ENCODE measurements around the gene PDE4A.
"Not testable (repeated sequence)": the region's sequence is repeated elsewhere in the genome, so short reads cannot be mapped to it uniquely, and the experiment has no call there.

The PDE4A gene

DNA sequence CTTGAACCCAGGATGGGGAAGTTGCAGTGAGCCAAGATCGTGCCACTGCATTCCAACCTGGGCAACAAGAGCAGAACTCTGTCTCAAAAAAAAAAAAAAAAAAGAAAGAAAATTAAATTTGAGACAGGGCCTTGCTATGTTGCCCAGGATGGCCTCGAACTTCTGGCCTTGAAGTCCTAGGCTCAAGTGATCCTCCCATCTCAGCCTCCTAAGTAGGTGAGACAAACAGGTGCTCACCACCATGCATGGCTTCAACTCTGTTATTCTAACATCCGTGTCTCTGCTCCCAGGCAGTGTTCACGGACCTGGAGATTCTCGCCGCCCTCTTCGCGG lies 40.3 kb downstream of the PDE4A start:
- Histone ChIP-seq H3K9me2 (ENCODE audit: low read depth, low read length) (no peaks in the 10 kb centered on the region), H3K79me2 (ENCODE audit: insufficient read depth, low read length) (no peaks in the 10 kb centered on the region), H3K36me3 (ENCODE audit: insufficient read depth, low read length) (no peaks in the 10 kb centered on the region), H3K4me1 (ENCODE audit: insufficient read depth, low read length, severe bottlenecking) (peaks cover 5% of the 10 kb centered on the region), H3K9me3 (ENCODE audit: low read length) (no peaks in the 10 kb centered on the region), H3K4me3 (ENCODE audit: low read depth, low read length, poor library complexity, severe bottlenecking) (no peak overlapping the region), H3K4me2 (ENCODE audit: low read length) (0 out of 2 replicates have a peak overlapping the region, but pooled peaks have one; percentile 16), H3F3A (ENCODE audit: insufficient read depth, low read length) (no peaks in the 10 kb centered on the region), H2AFZ (ENCODE audit: low read length) (no peak overlapping the region), H4K20me1 (ENCODE audit: insufficient read depth, low read length) (no peaks in the 10 kb centered on the region), H3K27ac (ENCODE audit: low read depth, low read length, poor library complexity, severe bottlenecking) (no peak overlapping the region), H3K27me3 (ENCODE audit: insufficient read depth, low read length) (no peaks in the 10 kb centered on the region; the same call in none of the 2 replicates), H3K9ac (ENCODE audit: low read length) (no peak overlapping the region)
- TF ChIP-seq, protein P1, sequence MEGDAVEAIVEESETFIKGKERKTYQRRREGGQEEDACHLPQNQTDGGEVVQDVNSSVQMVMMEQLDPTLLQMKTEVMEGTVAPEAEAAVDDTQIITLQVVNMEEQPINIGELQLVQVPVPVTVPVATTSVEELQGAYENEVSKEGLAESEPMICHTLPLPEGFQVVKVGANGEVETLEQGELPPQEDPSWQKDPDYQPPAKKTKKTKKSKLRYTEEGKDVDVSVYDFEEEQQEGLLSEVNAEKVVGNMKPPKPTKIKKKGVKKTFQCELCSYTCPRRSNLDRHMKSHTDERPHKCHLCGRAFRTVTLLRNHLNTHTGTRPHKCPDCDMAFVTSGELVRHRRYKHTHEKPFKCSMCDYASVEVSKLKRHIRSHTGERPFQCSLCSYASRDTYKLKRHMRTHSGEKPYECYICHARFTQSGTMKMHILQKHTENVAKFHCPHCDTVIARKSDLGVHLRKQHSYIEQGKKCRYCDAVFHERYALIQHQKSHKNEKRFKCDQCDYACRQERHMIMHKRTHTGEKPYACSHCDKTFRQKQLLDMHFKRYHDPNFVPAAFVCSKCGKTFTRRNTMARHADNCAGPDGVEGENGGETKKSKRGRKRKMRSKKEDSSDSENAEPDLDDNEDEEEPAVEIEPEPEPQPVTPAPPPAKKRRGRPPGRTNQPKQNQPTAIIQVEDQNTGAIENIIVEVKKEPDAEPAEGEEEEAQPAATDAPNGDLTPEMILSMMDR (IDR thresholded peaks at IDR 0.05; ENCODE audit: low read length), result no peak
- no peak for TF ChIP-seq EZH2 (IDR thresholded peaks at IDR 0.05; ENCODE audit: borderline replicate concordance, low read length)

DNA sequence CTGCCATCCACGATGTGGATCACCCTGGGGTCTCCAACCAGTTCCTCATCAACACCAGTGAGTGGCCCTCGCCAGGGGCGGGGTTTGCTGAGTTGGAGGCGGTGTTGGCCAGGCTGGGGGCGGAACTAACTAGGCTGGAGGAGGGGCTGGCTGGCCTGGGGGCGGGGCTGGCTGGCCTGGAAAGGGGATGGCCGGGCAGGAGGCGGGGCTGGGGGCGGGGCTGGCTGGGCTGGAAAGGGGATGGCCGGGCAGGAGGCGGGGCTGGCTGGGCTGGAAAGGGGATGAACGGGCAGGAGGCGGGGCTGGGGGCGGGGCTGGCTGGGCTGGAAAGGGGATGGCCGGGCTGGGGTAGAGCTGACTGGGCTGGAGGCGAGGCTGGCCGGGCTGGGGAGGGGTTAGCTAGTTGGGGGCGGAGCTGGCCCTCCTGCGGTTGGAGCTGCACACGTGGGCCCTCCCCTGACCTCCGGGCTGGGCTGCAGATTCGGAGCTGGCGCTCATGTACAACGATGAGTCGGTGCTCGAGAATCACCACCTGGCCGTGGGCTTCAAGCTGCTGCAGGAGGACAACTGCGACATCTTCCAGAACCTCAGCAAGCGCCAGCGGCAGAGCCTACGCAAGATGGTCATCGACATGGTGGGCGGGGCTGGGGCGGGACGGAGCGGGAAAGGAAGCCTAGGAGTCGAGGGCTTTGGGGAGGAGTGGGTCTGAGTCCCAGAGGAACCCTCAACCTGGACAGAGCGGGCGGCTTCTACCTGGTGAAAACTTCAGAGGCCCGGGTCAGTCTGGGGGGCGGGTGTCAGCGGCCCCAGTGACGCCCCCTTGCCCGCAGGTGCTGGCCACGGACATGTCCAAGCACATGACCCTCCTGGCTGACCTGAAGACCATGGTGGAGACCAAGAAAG lies 41.0 kb downstream of the PDE4A start:
- no peaks in the 10 kb centered on the region for H3K9me2 ChIP-seq (ENCODE audit: low read depth, low read length)
- H3K4me2 ChIP-seq (ENCODE audit: low read length), result peak overlapping the region; percentile 62
- H3K27ac ChIP-seq (ENCODE audit: low read depth, low read length, poor library complexity, severe bottlenecking), result no peak overlapping the region
- H3K27me3 ChIP-seq (ENCODE audit: insufficient read depth, low read length), result no peaks in the 10 kb centered on the region; the same call in none of the 2 replicates
- no peaks in the 10 kb centered on the region for H3F3A ChIP-seq (ENCODE audit: insufficient read depth, low read length)
- no peaks in the 10 kb centered on the region for H4K20me1 ChIP-seq (ENCODE audit: insufficient read depth, low read length)
- no peak overlapping the region for H3K9ac ChIP-seq (ENCODE audit: low read length)
- H3K9me3 ChIP-seq (ENCODE audit: low read length), result no peaks in the 10 kb centered on the region
- no peak for TF ChIP-seq EZH2 (IDR thresholded peaks at IDR 0.05; ENCODE audit: borderline replicate concordance, low read length)
- TF ChIP-seq, protein P1 (IDR thresholded peaks at IDR 0.05; ENCODE audit: low read length), result no peak
- H3K36me3 ChIP-seq (ENCODE audit: insufficient read depth, low read length), result no peaks in the 10 kb centered on the region
- H2AFZ ChIP-seq (ENCODE audit: low read length), result no peak overlapping the region
- H3K79me2 ChIP-seq (ENCODE audit: insufficient read depth, low read length), result no peaks in the 10 kb centered on the region
- peaks cover 5% of the 10 kb centered on the region for H3K4me1 ChIP-seq (ENCODE audit: insufficient read depth, low read length, severe bottlenecking)
- peak overlapping the region; percentile 44 for H3K4me3 ChIP-seq (ENCODE audit: low read depth, low read length, poor library complexity, severe bottlenecking)

GRCh38 chr19:10462042-10462441 lies 41.7 kb downstream of the PDE4A start:
- H3K9ac ChIP-seq (ENCODE audit: low read length); H3K36me3 ChIP-seq (ENCODE audit: insufficient read depth, low read length); H3K9me2 ChIP-seq (ENCODE audit: low read depth, low read length); H3K79me2 ChIP-seq (ENCODE audit: insufficient read depth, low read length); H3K27me3 ChIP-seq (ENCODE audit: insufficient read depth, low read length); H4K20me1 ChIP-seq (ENCODE audit: insufficient read depth, low read length); H3K4me3 ChIP-seq (ENCODE audit: low read depth, low read length, poor library complexity, severe bottlenecking); H3K4me1 ChIP-seq (ENCODE audit: insufficient read depth, low read length, severe bottlenecking); H3K9me3 ChIP-seq (ENCODE audit: low read length); H3F3A ChIP-seq (ENCODE audit: insufficient read depth, low read length); H2AFZ ChIP-seq (ENCODE audit: low read length); H3K27ac ChIP-seq (ENCODE audit: low read depth, low read length, poor library complexity, severe bottlenecking): not testable (repeated sequence)
- H3K4me2 ChIP-seq (ENCODE audit: low read length), result peak overlapping the region; percentile 62; the same call in 1 of the 2 replicates

DNA sequence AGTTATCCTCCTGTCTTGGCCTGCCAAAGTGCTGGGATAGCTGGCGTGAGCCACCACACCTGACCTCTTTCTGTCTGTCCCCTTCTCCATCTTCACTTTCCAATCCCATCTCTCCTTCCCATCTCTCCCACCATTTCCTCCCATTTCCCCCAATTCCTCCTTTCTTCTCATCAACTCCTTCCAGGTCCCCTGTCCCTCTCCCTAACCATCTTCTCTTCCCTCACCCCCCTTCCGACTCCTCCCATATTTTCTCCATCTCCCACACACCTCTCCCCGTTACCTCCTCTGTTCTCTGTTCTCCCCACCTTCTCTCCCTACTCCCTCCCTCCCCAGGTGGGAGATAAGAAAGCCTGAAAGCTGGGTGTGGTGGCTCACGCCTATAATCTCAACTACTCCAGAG lies 42.2 kb downstream of the PDE4A start:
- Histone ChIP-seq H3K36me3 (ENCODE audit: insufficient read depth, low read length) (no peaks in the 10 kb centered on the region), H3K9me2 (ENCODE audit: low read depth, low read length) (no peaks in the 10 kb centered on the region), H3K27me3 (ENCODE audit: insufficient read depth, low read length) (no peaks in the 10 kb centered on the region; the same call in none of the 2 replicates), H3F3A (ENCODE audit: insufficient read depth, low read length) (no peaks in the 10 kb centered on the region), H3K27ac (ENCODE audit: low read depth, low read length, poor library complexity, severe bottlenecking) (no peak overlapping the region), H3K4me1 (ENCODE audit: insufficient read depth, low read length, severe bottlenecking) (peaks cover 5% of the 10 kb centered on the region), H3K4me3 (ENCODE audit: low read depth, low read length, poor library complexity, severe bottlenecking) (no peak overlapping the region), H3K9me3 (ENCODE audit: low read length) (no peaks in the 10 kb centered on the region), H3K79me2 (ENCODE audit: insufficient read depth, low read length) (no peaks in the 10 kb centered on the region), H3K9ac (ENCODE audit: low read length) (no peak overlapping the region), H3K4me2 (ENCODE audit: low read length) (no peak overlapping the region), H4K20me1 (ENCODE audit: insufficient read depth, low read length) (no peaks in the 10 kb centered on the region), H2AFZ (ENCODE audit: low read length) (no peak overlapping the region)
- TF ChIP-seq EZH2 (IDR thresholded peaks at IDR 0.05; ENCODE audit: borderline replicate concordance, low read length), result no peak
- TF ChIP-seq, protein P1 (IDR thresholded peaks at IDR 0.05; ENCODE audit: low read length), result no peak
